Effector memory CD8-positive, alpha-beta T cell (primary cell): ENCODE measurements around the gene MGLL.

Experiments used
- ATAC-seq: fragments of 150-1000 bp; cut with Tn5 transposase; replicated peaks from 2 replicates; pipeline ENCODE4 v1.10.0; 2021; ENCODE audit warnings: mild to moderate bottlenecking, moderate library complexity
- DNase-seq, 3 experiments: peaks; one replicate each; pipeline ENCODE4 v3.0.0; 2021
- H3K27ac Mint-ChIP-seq, 2 donors: one replicate each; pipeline ENCODE4 v1.8.0; 2022; ENCODE audit warnings: mild to moderate bottlenecking in 2 of 2, mixed read lengths in 2 of 2, moderate library complexity in 2 of 2
- H3K27me3 Mint-ChIP-seq, 2 donors: one replicate each; pipeline ENCODE4 v1.8.0; 2022; ENCODE audit warnings: mixed read lengths in 2 of 2
- H3K36me3 Mint-ChIP-seq: one replicate; pipeline ENCODE4 v1.8.0; 2022; ENCODE audit warnings: mild to moderate bottlenecking, moderate library complexity, mixed read lengths; ENCODE audit not compliant: insufficient read depth
- H3K4me1 Mint-ChIP-seq, 2 donors: one replicate each; pipeline ENCODE4 v1.8.0; 2022; ENCODE audit warnings: low read depth in 2 of 2, mixed read lengths in 2 of 2
- H3K4me3 Mint-ChIP-seq, 2 donors: one replicate each; pipeline ENCODE4 v1.8.0; 2022; ENCODE audit warnings: mild to moderate bottlenecking in 2 of 2, mixed read lengths in 2 of 2, moderate library complexity in 2 of 2
- H3K9me3 Mint-ChIP-seq, 2 donors: one replicate each; pipeline ENCODE4 v1.8.0; 2022; ENCODE audit warnings: mixed read lengths in 2 of 2

Gene MGLL

GRCh38 chr3:127647166-127647844, 175.0 kb downstream of the MGLL start:
- ATAC-seq, result no peak
- Mint-ChIP-seq H3K9me3 (no peaks in the 10 kb centered on the region), H3K36me3 (no peaks in the 10 kb centered on the region), H3K27ac (no peak overlapping the region), H3K27me3 (no peaks in the 10 kb centered on the region), H3K4me3 (no peak overlapping the region), H3K4me1 (no peaks in the 10 kb centered on the region)
- DNase-seq, result no peak

- no peaks in the 10 kb centered on the region for H3K27me3 Mint-ChIP-seq
- H3K4me3 Mint-ChIP-seq, result no peak overlapping the region
- ATAC-seq (no peak), DNase-seq (no peak)
- H3K27ac Mint-ChIP-seq, result no peak overlapping the region
- no peaks in the 10 kb centered on the region for H3K4me1 Mint-ChIP-seq
- H3K9me3 Mint-ChIP-seq, result no peaks in the 10 kb centered on the region
- no peaks in the 10 kb centered on the region for H3K36me3 Mint-ChIP-seq
Observed at GRCh38 chr3:127646501-127647046, 175.7 kb downstream of the MGLL start.

- H3K9me3 Mint-ChIP-seq, result no peaks in the 10 kb centered on the region
- no peak overlapping the region for H3K27ac Mint-ChIP-seq
- H3K27me3 Mint-ChIP-seq, result no peaks in the 10 kb centered on the region
- H3K4me3 Mint-ChIP-seq, result no peak overlapping the region
- ATAC-seq, result no peak
- no peak for DNase-seq
- no peaks in the 10 kb centered on the region for H3K4me1 Mint-ChIP-seq
- H3K36me3 Mint-ChIP-seq, result no peaks in the 10 kb centered on the region
Observed at GRCh38 chr3:127645371-127646015, 176.8 kb downstream of the MGLL start.

DNA sequence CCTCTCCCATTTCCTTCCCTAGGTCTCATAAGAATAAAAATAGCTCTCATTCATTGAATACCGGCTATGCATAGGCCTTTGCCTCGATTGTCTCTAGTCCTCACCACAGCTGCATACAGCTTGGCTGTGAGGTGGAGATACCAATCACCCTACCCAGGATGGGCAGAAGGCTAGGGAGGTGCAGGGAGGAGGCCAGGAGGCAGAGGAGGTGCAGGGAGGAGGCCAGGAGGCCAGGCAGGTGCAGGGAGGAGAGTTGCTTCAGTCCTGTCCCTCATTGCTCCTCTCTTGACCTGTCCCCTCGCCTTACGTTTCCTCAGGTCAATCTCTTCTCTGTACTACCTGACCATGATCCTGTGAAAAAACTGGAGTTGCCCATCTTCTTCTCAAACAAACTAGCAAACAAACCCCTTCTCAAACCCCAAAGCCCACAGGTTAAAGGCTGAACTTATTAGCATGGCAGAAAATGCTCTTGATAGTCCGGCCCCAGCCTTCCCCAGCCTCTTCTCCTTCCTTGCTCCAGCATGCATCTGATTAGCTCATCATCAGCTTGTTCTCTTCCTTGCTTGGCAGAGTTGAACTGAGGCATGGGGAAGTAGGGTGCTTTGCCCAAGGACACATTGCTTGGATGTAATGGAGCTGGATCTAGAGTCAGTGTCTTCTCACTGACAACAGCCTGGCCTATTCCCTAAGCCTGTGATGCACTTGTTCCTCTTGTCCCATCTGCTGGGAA, 177.5 kb downstream of the MGLL start:
- no peaks in the 10 kb centered on the region for H3K9me3 Mint-ChIP-seq
- no peak overlapping the region for H3K27ac Mint-ChIP-seq
- no peak for DNase-seq
- ATAC-seq, result no peak
- no peak overlapping the region for H3K4me3 Mint-ChIP-seq
- no peaks in the 10 kb centered on the region for H3K36me3 Mint-ChIP-seq
- H3K27me3 Mint-ChIP-seq, result no peaks in the 10 kb centered on the region
- H3K4me1 Mint-ChIP-seq, result no peaks in the 10 kb centered on the region

- peaks cover 9 to 11% of the 10 kb centered on the region in 2 donors for H3K4me1 Mint-ChIP-seq
- H3K4me3 Mint-ChIP-seq, result no peak overlapping the region
- ATAC-seq, result no peak
Observed at GRCh38 chr3:127640042-127640355, 182.3 kb downstream of the MGLL start.

GRCh38 chr3:127639173-127640041, 182.9 kb downstream of the MGLL start:
- DNase-seq (no peak), ATAC-seq (no peak)
- peaks cover 9 to 11% of the 10 kb centered on the region in 2 donors for H3K4me1 Mint-ChIP-seq
- peaks cover 13 to 18% of the 10 kb centered on the region in 2 donors for H3K27me3 Mint-ChIP-seq
- H3K36me3 Mint-ChIP-seq, result peaks cover 4% of the 10 kb centered on the region
- H3K9me3 Mint-ChIP-seq, result no peaks in the 10 kb centered on the region
- no peak overlapping the region for H3K4me3 Mint-ChIP-seq
- H3K27ac Mint-ChIP-seq, result no peak overlapping the region

More at GRCh38 chr3:127640042-127640355, 182.3 kb downstream of the MGLL start:
- Mint-ChIP-seq H3K27ac (no peak overlapping the region), H3K9me3 (no peaks in the 10 kb centered on the region), H3K36me3 (peaks cover 4% of the 10 kb centered on the region), H3K27me3 (peaks cover 10 to 13% of the 10 kb centered on the region in 2 donors)
- no peak for DNase-seq
